GM18861 (cell line): ENCODE data around the gene LAMA3.

Experiments
- ATAC-seq: cut with Tn5 transposase; IDR thresholded peaks from one replicate; pipeline ENCODE4 v1.9.1; 2021; ENCODE audit not compliant: unreplicated experiment

The LAMA3 gene

GRCh38 chr18:23990474-23991410 lies 301.5 kb downstream of the LAMA3 start:
- ATAC-seq: no peak

- no peak for ATAC-seq
These were observed 303.1 kb downstream of the LAMA3 start for GRCh38 chr18:23992089-23992940.

- no peak for ATAC-seq
These were observed 303.7 kb downstream of the LAMA3 start for GRCh38 chr18:23992941-23993280.

- peak; percentile 30 for ATAC-seq
These were observed 305.2 kb downstream of the LAMA3 start for GRCh38 chr18:23994361-23994902.

GRCh38 chr18:23995180-23995579 lies 305.9 kb downstream of the LAMA3 start:
- peak; percentile 7 for ATAC-seq

GRCh38 chr18:23998018-23998417 lies 308.8 kb downstream of the LAMA3 start:
- ATAC-seq: no peak

- no peak for ATAC-seq
These were observed 309.6 kb downstream of the LAMA3 start for GRCh38 chr18:23998820-23999219.

- no peak for ATAC-seq
These were observed 311.6 kb downstream of the LAMA3 start for GRCh38 chr18:24000613-24001490.

GRCh38 chr18:24002479-24002878 lies 313.2 kb downstream of the LAMA3 start:
- no peak for ATAC-seq

- no peak for ATAC-seq
These were observed 314.0 kb downstream of the LAMA3 start for GRCh38 chr18:24003288-24003687.

GRCh38 chr18:24003903-24004640 lies 314.8 kb downstream of the LAMA3 start:
- no peak for ATAC-seq
